Renal cortex interstitium (tissue), 11 donors: ENCODE measurements around the gene ACSF2. TPM values are rescaled to one million over a fixed set of nuclear protein-coding genes. Genes with fewer than 3 reads are reported as not detected.
"Not testable (repeated sequence)": the region's sequence is repeated elsewhere in the genome, so short reads cannot be mapped to it uniquely, and the experiment has no call there.

Experiments
- DNase-seq, 11 donors: peaks; one replicate each; pipeline ENCODE4 v3.0.0-alpha.2; 2013; ENCODE audit warnings: low read depth in 9 of 11, low spot score in 4 of 11; ENCODE audit errors: extremely low read depth in 1 of 11
- polyA plus RNA-seq, 3 donors: library from polyadenylated mRNA; unstranded; fragments of 120-200 nt; gene quantifications; one replicate each; pipeline ENCODE4 v1.2.1, GENCODE V29; 2013; ENCODE audit not compliant: insufficient read length in 3 of 3

The ACSF2 gene
- polyA plus RNA-seq, 3 donors = 97.8 to 112 (median 110) TPM

DNA sequence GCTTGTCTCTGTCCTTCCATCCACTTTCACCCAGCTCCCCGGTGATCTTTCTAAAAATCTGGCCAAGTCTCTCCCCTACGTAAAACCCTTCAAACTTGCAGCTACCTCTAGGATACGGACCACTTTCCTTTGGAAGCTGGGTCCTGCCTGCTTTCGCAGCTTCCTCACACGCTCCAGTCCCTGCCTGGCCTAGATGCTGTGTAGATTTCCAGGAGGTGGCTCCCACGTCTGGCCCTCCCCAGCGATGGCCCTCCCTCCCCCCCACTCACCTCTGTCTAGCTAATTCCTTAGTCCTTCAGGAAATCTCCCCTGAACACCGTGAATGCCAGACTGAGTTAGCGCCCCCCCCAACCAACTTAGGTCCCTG, 28.1 kb upstream of the ACSF2 start:
- no peak for DNase-seq

DNA sequence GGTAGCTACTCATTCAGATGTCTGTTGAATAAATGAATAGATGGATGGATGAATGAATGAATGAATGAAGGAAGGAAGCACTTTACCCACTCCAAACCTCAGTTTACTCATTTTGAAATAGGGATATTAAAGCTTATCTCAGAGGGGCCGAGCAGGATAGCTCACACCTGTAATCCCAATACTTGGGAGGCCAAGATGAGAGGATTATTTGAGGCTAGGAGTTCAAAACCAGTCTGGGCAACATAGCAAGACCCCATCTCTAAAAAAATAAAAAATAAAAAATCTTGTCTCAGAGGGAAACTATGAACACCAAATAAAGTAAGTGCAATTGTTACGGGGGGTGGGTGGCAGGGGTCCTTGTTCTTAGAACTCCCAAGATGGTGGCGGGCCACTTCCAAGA, 27.3 kb upstream of the ACSF2 start:
- DNase-seq = not testable (repeated sequence)

DNA sequence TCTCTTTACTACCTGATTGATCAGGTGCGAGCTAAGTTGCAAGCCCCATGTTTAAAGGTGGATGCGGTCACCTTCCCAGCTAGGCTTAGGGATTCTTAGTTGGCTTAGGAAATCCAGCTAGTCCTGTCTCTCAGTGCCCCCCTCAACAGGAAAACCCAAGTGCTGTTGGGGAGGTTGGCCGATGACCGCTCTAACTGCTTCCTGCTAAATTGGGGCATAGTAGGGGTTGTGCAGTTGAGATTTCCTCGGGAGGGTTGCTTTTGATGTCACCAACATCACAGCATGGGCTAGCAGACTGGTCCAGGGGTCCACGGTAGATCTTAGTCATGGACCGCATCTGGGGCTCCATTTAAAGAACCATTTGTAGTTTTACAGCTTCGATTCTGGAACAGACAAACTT, 26.4 kb upstream of the ACSF2 start:
- DNase-seq = not testable (repeated sequence)

DNA sequence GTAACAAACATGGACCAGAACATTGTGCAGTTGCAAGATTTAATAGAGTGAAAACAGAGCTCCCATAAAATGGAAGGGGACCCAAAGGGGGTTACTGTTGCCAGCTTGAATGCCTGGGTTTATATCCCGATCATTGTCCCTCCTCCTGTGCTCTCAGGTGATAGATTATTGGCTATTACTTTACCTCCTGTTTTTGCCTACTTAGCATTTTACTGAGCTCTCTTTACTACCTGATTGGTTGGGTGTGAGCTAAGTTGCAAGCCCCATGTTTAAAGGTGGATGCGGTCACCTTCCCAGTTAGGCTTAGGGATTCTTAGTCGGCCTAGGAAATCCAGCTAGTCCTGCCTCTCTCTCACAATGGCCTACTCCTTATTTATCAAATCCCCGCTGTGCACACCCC, 20.7 kb upstream of the ACSF2 start:
- DNase-seq = not testable (repeated sequence)

DNA sequence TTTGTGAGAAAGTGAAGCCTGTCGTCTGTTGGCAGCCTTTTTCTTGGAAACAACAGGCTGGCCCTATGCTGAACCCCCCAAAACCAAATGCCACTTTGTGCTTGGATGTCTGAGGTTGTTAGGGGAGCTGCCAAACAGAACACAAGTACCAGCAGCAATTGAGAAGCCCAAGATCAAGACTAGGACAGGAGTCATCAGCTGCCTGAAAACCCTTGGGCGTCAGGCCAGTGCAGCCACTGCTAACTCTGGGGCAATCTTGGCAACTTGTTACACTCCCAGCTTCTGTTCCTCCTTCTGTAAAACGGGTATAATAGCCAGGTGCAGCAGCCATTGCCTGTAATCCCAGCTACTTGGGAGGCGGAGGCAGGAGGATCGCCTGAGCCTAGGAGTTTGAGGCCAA, 19.4 kb upstream of the ACSF2 start:
- DNase-seq = no peak

DNA sequence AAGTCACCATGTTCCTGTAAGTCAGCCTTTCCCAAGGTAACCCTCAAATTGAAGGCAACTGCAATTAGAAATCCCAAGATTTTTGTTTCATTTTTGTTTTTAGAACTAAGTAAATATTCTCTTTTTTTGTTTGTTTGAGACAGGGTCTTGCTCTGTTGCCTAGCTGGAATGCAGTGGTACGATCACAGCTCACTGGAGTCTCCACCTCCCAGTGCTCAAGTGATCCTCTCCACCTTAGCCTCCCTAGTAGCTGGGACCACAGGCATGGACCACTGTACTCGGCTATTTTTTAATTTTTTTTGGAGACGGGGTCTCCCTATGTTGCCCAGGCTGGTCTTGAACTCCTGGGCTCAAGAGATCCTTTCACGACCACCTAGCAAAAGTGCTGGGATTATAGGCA, 18.1 kb upstream of the ACSF2 start:
- no peak for DNase-seq

DNA sequence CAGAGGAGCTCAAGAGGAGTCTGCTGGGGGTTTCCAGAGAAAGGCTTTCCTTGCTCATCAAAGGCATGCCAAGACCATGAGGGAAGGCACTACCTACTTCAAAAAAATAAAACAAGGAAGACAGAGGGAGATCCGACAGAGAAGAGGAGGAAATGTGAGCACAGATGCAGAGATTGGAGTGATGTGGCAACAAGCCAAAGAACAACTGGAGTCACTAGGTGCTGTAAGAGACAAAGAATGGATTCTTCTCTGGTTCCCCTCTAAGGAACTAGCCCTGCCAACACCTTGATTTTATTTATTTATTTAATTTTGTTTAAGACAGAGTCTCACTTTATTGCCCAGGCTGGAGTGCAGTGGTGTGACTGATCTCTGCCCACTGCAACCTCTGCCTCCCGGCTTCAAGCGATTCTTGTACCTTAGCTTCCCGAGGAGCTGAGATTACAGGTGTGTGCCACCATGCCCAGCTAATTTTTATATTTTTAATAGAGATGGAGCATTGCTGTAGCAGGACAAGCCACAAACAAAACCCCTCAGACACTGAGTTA, 13.8 kb upstream of the ACSF2 start:
- DNase-seq = no peak

DNA sequence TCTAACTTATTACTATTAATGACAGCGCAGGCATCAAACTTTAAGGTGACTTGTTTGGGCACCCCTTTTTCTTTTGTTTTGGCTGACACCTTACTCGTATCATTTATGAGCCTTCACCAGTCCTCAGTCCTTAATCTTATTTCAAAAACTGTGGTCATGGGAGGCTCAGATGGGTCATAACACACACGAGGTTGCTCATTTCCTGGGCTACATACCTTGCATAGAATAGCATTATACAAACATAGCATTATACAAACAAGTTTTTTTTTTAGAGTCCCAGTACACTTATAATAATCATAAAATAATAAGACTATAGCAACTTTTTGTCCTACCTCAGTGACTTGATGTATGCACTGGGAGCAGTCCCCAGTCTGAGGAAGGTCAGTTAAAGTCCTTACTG, 11.2 kb upstream of the ACSF2 start:
- DNase-seq = no peak

DNA sequence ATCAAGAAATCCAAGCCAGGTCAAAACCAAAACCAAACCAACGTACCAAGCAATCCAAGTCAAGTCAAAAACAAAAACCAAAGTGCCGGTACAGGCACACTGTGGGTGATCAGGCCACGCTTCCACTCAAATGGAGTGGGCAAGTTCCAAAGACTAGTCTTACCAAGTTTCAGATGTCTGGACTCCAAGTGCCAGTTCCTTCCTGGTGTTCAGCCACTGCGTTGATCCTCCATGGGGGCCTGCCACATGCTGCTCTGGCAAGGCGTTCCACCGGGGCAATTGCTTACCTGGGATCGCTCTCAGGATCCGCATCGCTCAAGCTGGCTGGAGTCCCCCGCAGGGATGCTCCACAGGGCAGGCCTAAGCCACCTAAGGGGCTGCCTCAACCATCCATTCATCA, 6.4 kb upstream of the ACSF2 start:
- DNase-seq = not testable (repeated sequence)

DNA sequence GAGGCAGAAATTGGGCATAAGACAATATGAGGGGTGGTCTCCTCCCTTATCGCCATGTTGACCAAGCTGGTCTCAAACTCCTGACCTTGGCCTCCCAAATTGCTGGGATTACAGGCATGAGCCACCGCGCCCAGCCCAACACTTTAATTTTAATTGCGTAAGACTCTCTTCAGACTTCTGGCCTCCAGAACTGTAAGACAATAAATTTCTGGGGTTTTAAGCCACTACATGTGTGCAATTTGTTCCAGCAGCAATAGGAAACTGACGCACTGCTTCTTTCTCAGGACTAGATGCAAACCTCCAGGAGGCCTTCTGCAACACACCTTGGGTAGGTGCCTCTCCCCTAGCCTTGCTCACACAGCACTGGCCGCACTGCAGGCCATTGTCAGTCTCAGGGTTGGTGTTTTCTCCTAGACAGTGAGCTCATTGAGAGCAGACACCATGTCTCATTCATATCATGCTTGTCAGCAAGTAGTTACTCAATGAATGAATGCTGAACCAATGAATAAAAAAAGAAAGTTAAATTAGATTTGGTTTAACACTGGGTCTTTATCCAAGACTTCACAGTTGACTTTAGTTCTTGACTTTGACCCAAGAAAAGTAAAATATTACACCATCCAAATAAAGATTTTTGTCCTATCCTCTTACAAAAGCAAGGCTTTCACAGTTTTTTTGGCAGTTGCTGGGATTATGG, 5.5 kb upstream of the ACSF2 start:
- DNase-seq = no peak

DNA sequence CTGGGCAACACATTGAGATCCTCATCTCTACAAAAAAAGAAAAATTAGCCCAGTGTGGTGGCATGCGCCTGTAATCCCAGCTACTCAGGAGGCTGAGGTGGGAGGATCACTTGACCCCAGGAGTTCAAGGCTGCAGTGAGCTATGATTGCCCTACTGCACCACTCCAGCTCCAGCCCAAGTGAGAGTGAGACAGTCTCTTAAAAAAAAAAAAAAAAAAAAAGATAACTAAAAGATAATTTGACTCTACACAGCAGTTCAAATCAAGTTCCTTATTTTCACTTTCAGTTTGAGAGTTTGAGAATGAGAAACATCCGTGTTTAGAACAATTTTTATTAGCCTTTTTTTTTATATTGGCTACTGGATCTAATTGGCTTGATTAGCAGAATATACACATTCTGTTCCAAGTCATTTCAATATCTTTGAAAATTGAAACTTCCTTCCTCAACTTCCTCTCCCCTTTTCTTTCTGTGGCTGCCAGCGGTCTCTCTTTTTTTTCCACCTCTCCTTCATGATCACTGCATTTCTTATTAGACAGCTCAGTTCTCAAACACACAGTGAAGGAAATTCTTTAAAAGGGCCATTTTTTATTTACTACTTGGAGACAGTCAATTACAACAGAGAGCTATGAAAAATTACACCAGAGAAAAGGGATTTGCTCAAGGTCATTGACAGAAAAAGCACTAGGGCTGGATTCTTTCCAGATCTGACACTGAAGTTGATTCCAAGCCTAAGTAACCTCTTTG, 4.5 kb upstream of the ACSF2 start:
- no peak for DNase-seq

DNA sequence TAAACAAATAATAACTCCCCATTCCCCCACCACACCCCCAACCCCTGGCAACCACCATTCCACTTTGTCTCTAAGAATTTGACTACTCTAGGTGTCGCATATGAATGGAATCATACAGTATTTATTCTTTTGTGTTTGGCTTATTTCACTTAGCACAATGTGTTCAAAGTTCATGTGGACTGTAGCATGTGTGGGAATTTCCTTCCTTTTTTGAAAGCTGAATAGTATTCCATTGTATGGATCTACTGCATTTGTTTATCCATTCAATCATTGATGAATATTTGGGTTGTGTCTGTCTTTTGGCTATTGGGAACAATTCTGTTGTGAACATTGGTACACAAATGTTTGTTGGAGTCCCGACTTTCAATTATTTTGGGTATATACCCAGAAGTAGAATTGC, 3.3 kb upstream of the ACSF2 start:
- no peak for DNase-seq

DNA sequence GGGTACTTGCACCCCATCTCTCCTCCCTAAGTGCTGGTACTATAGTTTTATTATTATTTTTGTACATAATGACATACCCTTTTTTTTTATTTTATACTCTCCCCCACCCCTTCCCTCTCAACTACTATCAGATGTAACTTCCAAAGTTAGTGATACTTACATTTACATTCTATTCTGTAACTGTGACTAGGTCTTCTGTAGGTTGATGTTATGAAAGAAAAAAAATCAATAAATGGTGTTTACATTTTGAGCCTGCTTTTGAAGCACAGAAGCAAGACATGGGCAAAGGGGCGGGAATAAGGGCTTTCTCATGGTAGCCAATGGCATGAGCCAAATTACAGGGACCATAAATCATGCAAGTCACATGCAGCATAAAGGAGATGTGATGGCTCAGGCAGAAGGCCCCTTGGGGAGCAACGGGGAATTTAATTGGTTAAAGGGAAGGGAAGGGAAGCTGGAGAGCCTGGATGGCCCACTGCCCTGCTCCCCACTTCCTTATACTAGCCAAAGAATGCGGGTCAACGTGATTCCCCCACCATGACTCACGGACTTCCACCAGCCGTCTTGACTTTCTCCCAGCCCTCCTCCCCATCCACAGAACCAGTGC, 2.4 kb upstream of the ACSF2 start:
- no peak for DNase-seq

DNA sequence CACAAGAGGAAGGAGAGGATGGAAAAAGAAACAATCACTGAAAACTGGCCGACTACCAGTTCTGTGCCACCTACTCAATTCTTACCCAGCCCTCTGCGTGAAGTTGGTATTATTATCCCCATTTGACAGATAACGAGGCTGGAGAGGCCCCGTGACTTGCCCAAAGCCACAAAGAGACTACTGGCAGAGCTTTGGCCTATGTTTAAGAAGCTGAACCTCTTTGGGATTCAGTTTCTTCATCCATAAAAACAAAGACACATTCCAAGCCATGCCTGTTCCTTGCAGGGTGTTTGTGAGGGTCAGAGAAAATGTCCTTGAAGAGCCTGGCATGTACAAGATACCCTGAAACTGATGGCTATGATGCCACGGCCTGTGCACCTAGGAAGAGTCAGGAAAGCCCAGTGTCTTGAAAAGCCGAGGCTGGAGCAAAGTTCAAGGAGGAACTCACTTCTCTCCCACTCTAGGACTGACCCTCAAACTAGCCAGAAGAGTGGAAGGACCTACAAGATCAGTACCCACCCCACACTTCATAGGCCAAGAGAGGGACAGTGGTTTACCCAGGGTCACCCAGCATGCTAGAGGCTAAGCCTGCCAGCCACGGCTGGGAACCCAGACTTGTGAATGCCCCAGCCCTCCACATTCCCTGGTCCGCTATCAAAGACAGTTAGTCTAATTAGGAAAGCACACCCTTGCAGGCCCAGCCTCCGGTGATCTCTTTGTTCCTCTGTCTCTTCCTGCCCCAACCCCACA, 1.6 kb upstream of the ACSF2 start:
- no peak for DNase-seq

DNA sequence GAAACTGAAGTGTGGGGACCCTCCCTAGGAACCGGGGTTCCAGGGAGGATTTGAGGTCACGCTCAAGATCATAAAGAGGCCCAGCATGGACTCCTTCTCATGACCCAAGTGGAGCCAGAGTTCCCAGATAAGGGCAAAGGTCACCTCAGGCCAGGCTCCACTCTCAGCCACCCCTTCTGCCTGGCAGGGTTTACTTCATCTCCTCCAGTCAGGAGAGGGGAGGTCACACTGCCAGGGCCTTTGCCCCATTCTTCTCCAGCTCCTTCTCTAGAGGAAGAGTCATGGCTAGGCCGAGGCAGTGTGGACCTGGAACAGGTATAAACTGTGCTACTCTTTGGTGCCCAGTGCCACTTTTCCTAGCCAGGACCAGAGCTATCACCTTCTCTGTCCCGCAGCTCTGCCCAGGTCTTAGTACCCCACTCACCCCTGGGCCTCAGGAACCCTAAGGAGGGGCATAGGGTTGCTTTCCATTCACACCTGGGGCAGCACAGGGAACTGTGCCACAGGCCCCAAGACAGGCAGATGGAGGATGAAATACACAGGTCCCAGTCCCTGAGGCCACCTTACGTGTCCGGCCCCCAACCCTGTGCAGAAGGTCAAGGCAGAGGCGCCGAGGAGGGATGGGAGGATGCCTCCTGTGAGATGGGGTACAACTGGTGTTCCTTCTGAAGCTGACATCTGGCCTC, 879 bp upstream of the ACSF2 start:
- no peak for DNase-seq

DNA sequence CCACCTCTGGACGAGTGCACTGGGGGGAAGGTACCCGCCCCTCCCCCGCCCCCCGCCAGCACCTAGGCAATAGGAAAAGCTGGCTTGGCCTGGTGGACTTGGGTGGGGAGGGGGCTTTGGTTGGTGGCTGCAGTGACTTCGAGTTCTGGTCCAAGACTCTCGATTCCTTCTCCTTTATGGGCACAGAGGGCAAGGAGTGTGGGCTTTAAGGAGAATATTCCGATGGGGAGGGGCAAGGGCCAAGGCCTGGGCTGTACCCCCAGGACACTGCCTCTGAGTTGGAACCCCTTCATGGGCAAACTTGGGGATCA, 409 bp downstream of the ACSF2 start:
- DNase-seq = no peak

DNA sequence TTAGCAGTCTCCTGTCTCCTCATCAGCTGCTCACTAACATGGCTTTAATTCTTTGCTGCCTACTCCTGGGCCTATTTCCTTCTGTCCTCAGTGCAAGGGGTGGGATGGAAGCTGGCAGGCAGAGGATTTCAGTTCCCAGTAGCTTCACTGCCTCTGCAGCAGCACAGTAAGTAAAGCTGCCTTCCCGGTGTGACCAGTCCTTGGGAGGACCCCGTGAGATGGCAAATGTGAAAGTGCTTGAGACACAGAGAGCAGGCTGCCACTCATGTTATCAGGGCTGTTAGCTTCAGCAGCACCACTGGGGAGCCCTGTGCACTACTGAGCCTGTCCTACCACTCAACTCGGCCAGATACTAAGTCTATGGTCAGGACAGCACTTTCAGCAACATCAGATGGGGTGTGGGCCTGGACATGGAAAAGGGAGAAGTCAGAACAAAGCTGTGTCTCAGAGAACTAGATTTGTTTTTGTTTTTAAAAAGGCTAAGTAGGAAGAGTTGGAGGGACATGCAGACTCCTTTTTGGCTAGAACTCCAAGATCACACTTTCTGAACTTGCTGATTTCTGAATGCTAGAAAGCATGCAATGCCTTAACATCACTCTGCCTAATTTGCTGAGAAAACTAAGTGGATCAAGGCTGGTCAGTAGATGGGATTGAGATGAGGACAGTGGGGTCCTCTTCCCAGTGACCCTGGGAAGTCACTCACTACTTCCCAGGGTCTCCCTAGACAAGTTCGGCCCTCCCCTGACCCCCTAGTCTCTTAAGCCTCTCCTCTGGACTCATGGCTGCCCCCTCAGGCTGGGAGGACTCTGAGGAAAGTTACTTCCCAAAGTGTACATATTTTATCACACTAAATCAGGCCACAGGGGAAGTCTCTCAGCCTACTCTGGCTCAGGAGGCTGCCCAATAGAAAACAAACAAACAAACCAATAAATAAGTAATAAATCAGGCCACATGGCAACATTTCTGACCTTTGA, 1.1 kb downstream of the ACSF2 start:
- DNase-seq = no peak

DNA sequence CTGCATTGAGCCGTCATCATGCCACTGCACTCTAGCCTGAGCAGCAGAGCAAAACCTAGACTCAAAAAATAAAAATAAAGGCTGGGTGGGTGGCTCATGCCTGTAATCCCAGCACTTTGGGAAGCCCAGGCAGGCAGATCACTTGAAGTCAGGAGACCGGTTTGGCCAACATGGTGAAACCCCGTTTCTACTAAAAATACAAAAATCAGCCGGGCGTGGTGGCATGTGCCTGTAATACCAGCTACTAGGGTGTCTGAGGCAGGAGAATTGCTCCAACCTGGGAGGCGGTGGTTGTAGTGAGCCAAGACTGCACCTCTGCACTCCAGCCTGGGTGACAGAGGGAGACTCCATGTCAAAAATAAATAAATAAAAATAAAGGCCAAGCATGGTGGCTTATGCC, 2.1 kb downstream of the ACSF2 start:
- DNase-seq = not testable (repeated sequence)
